8988T (cell line): ENCODE measurements around the gene RGSL1.

ENCODE experiments used
- DNase-seq: peaks from one replicate; pipeline ENCODE4 v3.0.0; 2011

The RGSL1 gene

DNA sequence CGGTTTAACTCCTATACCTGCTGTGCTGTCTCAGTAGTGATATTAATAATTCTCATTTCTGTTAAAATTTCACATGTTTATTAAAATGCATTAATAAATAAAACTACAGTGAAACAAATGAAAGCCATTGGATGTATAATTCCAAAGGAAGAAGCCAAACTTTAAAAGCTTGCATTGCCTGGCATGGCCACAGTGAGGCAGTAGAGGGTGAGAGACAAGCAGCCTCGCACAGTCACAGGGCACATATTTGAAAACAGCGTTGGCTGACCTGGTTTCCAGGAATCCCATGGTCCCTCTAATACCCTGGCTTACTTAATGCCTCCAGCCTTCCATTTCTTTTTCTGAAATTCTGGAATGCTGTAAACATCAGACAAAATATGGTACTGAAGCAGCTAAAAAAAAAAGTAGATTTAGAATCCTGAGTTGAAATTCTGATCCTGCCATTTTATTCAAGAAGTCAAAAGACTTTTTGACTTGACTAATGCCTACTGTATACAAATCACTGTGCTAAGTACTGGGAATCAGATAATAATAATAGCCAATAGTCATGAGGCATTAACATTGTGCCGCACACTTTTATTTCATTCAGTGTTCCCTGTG, 145.8 kb downstream of the RGSL1 start:
- peak; percentile 54 for DNase-seq

- DNase-seq: no peak
Measured at GRCh38 chr1:182596934-182597333, 147.0 kb downstream of the RGSL1 start.

- DNase-seq: no peak
Measured at GRCh38 chr1:182598296-182598695, 148.3 kb downstream of the RGSL1 start.

DNA sequence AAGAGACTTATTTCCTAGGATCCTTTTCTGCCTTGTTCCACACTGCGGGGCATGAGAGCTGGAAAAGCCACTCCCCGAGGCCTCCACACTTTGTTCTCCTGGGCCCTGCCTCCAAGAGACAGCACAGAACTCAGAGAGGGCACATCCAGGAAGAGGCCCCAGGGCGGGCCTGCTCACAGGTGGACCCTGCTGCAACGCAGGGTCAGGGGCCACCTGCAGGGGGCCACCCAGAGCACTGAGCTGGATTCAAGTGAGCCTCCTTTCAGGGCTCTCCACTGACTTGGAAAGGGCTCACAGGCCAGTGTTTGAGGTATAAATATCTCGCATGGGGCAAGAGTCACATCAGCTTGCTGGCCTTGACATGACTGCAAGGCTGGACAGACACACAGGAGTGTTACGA, 149.4 kb downstream of the RGSL1 start:
- no peak for DNase-seq

DNA sequence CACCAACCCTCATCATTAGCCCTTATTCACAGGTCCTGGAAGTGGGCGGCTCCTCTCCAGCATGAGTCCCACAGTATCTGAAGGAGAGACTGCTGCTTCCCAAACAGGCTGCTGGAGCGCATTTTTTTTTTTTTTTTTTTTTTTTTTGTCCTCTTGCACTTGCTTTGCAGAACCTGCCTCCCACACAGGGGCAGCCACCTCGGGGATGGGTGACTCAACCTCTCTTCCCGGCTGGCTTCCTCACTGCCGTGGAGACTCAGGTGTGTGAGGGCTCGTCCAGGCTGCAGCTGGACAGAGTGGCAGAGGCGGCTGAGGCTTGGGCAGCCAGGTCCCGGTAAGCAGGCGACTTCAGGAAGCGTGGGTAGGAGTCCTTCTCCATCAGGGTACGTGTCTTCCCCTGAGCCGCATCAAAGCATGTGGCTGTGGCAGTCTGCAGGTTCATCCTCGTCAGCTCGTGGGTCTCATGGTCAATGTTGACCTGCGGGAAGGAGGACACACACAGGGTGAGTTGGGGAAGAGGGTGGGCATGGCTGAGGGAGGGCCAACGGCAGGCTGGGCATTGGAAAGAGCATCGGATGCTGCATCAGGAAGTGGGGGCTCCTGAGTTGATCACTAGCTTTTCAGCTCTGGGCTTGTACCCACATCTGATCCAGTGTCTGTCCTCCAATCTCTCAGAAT, 150.2 kb downstream of the RGSL1 start:
- no peak for DNase-seq

GRCh38 chr1:182600745-182601415, 150.9 kb downstream of the RGSL1 start:
- DNase-seq: no peak

DNA sequence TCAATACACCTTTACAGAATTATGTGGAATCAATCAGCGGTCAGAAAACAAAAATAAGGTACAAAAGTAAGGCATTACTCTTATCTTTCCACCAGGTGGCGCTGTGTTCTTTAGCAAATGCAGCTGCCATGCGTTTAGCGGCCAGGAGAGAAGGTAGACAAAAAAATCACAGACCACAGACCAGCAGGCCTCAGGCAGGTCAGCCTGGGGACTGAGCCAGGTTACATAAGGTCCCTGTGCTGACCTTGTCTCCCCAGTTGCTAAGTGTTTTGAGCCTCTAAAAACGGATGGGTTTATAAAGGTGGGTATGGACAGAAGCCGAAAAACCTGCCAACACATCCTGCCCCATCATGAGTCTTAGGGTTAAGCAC, 151.5 kb downstream of the RGSL1 start:
- DNase-seq: peak; percentile 62

DNA sequence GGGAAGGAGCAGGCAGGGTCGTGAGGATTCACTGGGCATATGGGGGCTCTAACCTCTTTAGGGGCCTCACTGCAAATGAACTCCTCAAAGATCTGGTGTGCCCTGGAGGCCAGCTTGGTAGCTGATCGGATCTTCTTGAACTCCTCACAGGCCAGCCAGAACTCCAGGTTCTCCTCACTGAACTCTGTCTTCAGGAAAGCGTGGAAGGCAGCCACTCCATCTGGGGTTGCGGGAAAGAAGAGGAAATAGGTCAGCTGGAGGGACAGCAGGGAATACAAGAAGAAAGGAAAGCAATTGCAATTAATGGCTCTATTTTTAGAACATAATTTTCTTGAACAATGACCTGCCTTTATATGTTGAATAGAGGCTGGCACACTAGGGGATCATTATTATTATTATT, 152.0 kb downstream of the RGSL1 start:
- DNase-seq: no peak

GRCh38 chr1:182602935-182603645, 153.1 kb downstream of the RGSL1 start:
- DNase-seq: no peak

GRCh38 chr1:182603646-182604174, 153.8 kb downstream of the RGSL1 start:
- no peak for DNase-seq

- DNase-seq: peak; percentile 91
Measured at GRCh38 chr1:182604175-182605164, 154.5 kb downstream of the RGSL1 start, which contains the start of gene RGS16. Gene RGS16, minus strand, starts transcription at chr1:182604389. Its CDS starts 130 bp downstream, at chr1:182604259.

GRCh38 chr1:182607566-182607965, 157.6 kb downstream of the RGSL1 start:
- no peak for DNase-seq

DNA sequence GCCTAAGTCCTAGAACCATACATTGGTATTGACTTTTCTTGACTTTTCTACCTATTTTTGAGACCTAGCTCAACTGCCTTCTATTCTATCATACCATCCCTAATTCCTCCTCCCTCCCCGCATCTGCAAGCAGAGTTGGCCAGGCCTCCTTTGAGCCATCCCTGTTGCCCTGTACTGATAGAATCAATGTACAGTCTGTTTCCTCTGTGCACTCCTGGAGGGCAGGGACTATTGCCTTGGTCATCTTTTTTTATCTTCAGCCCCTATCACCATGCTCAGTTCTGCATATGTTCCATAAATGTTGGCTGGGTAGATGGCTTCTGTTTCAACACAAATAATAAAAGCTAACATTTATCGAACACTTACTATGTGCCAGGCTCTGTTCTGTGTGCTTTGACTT, 158.3 kb downstream of the RGSL1 start:
- DNase-seq: no peak

DNA sequence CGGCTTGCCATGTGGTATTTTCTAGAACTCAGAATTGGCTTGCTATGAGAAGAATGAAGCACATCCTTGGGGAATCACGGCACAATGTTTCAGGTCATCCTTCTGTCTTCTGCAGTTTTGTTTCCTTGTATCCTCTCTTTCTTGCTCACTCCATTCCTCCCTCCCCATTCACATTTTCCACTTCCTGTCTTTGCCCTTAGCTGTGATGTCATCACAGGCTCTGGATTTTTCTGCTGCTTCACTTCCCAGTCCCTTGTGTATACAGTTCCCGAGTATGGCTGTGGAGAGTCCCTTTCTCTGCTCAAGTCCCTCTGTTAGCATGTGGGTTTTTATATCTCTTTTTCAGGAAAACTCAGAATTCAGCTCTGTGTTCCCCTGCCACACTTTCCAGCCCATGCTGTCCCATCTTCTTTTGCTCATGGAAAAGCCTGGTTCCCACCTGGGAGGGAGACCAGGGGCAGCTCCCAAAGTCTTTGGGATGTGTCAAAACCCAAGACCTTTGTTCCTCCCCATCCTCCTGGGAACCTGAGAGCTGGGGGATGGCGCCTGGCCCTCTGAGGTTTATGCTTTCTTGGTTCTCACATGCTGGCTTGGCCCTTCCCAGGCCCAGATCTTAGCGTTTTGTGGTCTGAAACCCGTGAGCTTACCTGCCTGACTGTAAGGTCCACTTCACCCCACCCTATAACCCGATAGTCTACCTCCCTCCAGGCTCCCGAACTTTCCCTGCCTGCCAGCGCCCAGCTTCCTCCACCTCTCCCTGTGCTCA, 159.1 kb downstream of the RGSL1 start:
- no peak for DNase-seq
